AG09309 (cell line): ENCODE results near the gene CELSR1.

Experiments used
- DNase-seq: peaks from one replicate; pipeline ENCODE4 v3.0.0-alpha.2; 2010; ENCODE audit warnings: low read depth
- H3K4me3 ChIP-seq: 2 replicates; pipeline ENCODE4 v1.5.1; 2011; ENCODE audit warnings: mild to moderate bottlenecking, low read depth, low read length, moderate library complexity; ENCODE audit not compliant: control insufficient read depth
- TF ChIP-seq, protein P1 (sequence below): IDR thresholded peaks from 2 replicates; pipeline ENCODE4 v1.5.1; 2011; ENCODE audit warnings: mild to moderate bottlenecking, low read depth, low read length, inconsistent platforms; ENCODE audit not compliant: insufficient read depth, control insufficient read depth; ENCODE audit errors: missing control alignments

CELSR1 gene

DNA sequence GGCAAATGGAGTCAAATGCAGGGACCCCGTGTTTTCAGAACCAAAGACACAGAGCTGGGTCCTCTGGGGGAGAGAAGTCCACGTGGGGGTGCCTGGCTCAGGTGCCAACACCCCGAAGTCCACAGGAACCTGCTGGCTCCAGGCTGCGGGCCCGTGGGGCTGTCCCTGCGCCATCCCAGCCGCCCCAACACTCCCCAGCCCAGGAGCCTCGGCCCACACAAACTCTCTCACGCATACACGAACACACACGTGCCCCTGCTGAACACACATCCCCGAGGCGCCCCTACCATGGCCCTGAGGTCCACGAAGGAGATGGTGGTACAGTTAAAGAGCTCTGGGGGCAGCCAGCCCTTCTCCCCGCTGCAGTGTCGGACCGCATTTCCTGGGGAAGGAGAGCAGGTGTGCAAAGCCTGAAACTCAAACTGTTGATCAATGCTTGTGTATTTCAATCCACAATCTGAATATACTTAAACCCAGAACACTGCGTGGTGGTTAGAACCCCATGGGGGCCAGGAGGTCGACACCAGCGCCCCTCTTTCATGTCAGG lies 147.2 kb downstream of the CELSR1 start:
- DNase-seq: no peak
- TF ChIP-seq, protein P1, sequence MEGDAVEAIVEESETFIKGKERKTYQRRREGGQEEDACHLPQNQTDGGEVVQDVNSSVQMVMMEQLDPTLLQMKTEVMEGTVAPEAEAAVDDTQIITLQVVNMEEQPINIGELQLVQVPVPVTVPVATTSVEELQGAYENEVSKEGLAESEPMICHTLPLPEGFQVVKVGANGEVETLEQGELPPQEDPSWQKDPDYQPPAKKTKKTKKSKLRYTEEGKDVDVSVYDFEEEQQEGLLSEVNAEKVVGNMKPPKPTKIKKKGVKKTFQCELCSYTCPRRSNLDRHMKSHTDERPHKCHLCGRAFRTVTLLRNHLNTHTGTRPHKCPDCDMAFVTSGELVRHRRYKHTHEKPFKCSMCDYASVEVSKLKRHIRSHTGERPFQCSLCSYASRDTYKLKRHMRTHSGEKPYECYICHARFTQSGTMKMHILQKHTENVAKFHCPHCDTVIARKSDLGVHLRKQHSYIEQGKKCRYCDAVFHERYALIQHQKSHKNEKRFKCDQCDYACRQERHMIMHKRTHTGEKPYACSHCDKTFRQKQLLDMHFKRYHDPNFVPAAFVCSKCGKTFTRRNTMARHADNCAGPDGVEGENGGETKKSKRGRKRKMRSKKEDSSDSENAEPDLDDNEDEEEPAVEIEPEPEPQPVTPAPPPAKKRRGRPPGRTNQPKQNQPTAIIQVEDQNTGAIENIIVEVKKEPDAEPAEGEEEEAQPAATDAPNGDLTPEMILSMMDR: no peak
- no peak overlapping the region for H3K4me3 ChIP-seq

DNA sequence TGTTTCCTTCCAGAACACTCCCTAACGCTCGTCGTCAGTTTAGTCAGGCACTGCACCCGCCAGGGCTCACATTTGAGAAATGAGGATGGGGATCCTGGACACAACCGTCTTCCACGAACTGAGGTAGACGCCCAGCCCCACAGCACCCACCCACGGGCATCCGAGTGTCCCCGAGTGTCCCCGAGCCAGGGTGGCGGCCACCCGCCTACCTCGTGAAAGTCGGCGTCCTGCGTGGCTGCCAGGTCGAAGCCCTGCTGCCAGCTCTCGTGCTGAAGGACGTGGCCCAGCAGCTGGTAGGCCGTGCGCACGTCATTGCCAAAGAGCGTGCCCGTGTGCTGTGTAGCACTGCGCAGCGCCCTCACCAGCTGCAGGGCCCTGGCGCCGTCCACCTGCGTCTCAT lies 148.3 kb downstream of the CELSR1 start:
- TF ChIP-seq, protein P1: no peak
- no peak for DNase-seq
- H3K4me3 ChIP-seq: no peak overlapping the region

DNA sequence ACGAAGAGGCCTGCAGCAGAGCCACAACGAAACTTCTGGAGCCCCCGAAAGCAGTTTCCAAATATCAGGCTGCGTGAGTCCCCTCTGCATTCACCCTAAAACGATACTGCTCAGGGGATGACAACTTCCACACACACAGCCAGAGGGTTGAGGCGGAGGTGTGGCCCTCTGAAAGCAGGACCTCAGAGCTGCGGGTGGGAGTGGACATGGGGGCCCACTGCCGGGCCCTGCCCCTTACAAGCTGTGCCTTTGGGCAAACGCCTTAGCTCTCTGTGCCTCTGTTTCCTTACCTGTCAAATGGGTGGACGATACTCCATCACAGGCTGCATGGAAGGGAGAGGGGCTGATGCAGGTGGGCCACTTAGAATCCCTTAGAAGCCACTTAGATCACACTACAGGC lies 148.8 kb downstream of the CELSR1 start:
- H3K4me3 ChIP-seq: no peak overlapping the region
- DNase-seq: no peak
- TF ChIP-seq, protein P1: no peak

DNA sequence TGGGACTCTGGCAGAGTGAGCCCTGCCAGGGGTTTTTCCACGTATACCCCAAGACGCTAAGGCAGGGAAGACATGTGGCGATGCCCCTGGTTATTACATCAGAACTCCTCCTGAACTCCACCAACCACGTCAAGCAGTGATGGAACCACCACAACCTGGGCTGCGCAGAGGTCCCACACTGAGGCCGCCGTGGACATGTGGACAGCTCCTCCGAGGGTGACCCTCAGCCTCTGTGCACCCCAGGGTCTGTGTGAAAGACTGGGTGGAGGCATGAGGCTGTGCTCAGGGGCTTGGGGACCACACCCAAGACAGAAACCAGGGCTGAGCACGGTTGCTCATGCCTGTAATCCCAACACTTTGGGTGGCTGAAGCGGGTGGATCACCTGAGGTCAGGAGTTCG lies 149.7 kb downstream of the CELSR1 start:
- no peak overlapping the region for H3K4me3 ChIP-seq
- TF ChIP-seq, protein P1: no peak
- no peak for DNase-seq

DNA sequence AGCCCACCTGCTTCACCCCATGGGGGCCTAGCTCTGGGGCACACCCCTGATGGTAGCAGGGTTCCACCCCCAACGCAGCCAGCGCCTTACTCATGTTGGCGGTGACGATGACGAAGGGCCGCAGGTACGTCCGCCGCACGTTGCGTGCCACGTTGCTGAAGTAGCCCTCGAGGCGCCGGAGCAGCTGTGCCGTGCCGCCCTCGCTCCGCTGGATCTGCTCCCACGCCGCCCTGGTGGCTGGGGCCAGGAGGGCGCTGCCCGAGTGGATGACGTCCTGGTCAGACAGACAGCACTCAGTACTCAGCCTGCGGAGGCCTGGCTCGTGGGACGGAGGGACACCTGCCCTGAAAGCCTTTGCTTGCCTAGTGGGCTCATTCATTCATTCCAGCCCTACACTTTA lies 151.1 kb downstream of the CELSR1 start:
- DNase-seq: no peak
- no peak overlapping the region for H3K4me3 ChIP-seq
- TF ChIP-seq, protein P1: no peak

DNA sequence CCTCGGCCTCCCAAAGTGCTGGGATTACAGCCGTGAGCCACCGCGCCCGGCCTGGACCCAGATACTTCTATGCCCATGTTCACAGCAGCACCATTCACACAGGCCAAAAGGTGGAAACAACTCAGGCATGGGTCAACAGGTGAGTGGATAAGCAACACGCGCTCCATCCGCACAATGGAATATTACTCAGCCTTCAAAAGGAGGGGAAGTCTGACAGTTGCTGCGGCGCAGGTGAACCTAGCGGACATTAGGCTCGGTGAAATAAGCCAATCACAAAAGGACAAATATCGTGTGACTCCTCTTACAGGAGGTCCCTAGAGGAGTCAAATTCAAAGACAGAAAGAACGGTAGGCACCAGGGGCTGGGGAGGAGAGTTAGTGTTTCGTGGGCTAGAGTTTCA lies 154.9 kb downstream of the CELSR1 start:
- H3K4me3 ChIP-seq: no peak overlapping the region
- TF ChIP-seq, protein P1: no peak
- no peak for DNase-seq

DNA sequence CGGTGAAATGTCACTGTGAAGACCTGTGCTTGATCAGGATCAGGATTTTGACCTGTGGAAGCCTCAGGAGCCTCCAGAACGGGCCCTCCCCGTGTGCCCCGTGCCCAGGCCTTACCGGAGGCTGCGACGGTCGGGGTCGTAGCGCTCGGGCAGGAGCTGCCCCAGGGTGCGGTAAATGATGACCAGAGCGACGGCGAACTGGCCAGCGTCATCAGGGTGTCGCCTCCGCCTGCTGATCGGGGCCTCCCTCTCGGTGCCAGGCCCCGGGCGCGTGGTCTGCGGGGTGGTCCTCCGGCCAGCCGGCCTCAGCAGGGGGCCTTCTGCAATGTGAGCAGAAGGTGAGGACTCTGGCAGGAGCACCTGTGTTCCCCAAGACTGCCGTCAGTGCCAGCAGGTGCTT lies 155.7 kb downstream of the CELSR1 start:
- no peak overlapping the region for H3K4me3 ChIP-seq
- TF ChIP-seq, protein P1: no peak
- no peak for DNase-seq
